Stimulated activated CD4-positive, alpha-beta T cell treated with anti-CD3 and anti-CD28 coated beads, Interleukin-2, amount 100 ng/mL, for 4 hours (primary cell): ENCODE data around the gene DNAJC5.

Source experiments
- DNase-seq: peaks from one replicate; pipeline ENCODE4 v3.0.0-alpha.2; 2020; ENCODE audit warnings: low read depth

DNAJC5 gene

DNA sequence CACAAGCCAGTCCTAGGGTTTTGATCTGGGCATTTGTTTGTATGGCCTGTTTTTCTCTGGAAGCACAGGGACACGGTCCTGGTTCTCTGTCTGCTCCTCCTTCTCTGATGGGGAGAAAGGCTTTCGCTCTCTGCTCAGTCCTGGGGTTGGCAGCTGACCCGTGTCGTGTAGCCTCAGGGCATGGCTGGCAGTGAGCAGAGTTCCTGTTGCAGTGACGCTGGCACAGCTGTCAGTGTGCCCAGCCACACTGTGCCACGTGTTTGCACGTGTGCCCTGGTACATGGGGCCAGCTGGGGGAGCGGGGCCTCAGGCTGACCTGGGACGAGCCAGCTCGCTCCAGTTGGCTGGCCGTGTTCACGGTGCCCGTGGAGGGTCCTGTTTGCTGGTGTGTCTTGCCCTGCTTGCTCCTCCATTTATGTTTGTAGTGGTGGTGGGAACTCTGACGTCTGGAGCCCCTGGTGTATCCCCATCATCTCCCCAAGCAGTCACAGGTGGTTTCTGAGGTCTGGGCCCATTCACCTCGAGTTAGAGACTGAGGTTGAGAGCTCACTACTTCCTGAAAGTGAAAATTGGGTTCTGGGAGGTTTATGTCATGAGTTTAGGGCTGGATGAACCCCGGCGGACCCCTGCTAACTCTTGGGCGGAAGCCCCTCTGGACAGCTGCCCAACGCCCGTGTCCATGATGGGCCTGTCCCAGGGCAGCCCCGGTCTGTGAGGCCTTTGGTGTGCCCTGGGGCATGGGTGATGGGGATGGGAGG, 10.2 kb upstream of the DNAJC5 start:
- no peak for DNase-seq

DNA sequence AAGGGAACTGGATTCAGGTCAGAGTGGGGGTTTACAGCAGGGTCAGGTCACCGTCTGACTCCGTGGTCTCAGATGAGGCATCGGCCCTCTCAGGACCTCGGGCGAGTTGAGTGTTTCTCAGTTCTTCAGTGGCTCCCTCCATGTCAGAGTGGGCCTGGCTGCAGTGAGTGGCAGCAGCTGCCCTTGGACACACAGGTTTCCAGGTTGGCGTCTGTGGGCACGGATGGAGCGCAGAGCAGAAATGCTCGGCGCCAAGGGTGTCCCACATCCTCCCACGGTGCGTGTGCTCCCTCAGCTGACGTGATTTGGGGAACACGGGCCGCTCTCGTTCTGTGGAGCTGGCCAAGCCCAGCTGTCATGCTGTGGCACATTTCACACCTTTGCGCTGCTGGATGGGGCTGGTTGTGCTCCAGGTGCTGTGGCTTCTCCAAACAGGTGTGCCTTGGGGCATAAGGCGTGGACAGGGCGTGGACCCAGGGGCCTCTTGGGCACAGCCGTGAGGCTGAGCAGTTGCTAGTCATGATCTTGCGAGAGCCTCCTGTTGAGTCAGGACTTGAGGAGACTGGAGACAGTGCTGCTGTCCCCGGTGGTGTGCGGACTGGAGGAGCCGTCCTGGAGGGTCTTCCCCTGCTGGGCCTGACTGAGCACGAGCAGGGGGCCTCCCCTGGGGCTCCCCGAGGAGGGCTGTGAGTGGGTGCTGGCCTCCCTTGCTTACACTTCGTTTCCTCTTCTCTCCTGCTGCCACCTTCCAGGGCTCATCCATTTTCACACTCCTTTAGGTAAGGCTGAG, 9.5 kb upstream of the DNAJC5 start:
- DNase-seq, result no peak

DNA sequence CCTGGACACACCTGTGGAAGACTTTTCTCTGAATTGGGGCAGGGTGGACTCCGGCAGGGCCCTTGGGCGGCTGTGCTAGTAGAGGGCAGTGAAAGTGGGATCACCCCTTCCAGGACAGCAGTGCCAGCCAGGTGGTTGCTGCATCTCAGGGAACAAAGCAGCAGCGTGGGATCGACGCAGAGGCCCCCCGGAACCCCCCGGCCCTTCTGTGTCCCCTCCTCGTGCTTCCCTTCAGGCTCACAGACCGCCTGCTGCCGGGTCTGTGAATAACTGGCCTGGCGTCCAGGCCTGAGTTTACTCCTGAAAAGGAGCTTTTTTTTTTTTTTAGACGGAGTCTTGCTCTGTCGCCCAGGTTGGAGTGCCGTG, 8.9 kb upstream of the DNAJC5 start:
- no peak for DNase-seq

DNA sequence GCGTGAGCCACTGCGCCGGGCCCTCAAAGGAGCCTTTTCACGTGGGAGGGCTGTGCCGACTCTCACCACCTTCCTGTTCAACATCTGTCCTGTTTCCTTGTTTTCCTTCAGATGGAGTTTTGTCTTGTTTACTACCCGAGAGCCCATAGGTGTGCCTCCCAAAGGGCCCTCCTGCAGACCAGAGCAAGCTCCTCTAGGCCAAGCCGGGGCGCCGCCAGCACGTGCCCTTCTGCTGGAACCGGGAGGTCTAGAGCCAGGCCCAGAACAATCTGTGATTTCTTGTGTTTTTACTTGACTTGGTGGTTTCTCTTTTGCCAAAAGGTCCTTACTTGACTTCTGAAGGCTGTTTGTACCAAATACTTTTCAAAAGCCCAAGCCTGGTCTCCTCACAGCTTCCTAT, 8.0 kb upstream of the DNAJC5 start:
- no peak for DNase-seq

DNA sequence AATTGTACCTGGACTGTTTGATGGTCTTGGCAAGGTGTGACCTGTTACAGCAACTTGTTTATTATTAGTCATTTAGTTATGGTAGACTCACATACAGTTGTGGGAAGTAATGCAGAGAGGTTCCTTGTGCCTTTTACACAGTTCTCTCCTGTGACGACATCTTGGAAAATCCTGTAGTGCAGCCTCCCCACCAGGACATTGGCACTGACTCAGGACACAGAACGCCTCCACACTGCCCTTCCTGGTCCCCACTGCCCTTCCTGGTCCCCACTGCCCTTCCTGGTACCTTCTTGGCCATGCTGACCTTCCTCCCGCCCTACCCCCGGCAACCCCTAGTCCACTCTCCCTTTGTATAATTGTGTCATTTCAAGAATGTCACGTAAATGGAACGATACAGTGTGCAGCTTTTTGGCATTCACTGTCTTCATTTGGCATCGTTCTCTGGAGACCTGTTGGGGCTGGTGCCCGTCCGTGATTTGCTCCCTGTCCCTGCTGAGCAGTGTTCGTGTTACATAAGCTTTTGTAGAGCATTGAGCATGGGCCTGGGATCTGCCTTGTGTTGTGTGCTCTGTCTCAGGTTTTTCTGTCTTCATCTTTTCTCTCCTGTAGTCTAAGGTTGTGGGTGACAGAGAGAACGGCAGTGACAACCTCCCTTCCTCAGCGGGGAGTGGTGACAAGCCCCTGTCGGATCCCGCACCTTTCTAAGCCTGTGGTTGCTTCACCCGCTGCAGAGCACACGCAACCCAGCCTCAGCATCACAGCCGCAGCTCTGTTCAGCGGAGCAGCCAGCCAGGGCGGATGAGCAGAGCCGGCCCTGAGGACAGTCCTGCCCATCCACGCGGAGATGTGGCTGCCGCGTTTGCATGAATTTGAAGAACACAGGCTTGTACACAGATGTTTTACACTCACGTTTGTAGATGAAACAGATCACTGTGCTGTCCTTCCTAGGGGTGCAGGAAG, 5.4 kb upstream of the DNAJC5 start:
- DNase-seq, result no peak

DNA sequence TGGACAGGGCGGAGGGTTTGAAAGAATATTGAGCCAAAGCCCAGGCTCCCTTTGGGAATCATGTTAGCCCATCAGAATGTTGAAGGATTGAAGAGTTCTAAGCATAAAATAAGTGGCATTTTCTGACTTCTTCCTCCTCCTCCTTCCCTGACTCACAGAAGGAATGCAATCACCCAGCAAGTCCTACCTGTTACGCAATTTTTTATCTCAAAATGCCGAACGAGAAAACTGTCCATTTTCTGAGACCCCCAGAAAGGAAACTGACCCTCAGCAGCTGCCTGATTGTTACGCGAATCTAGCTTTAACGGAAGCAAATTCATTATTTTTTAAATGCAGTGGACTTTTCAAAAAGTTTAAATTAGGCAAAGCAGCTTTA, 4.7 kb upstream of the DNAJC5 start:
- DNase-seq, result no peak

DNA sequence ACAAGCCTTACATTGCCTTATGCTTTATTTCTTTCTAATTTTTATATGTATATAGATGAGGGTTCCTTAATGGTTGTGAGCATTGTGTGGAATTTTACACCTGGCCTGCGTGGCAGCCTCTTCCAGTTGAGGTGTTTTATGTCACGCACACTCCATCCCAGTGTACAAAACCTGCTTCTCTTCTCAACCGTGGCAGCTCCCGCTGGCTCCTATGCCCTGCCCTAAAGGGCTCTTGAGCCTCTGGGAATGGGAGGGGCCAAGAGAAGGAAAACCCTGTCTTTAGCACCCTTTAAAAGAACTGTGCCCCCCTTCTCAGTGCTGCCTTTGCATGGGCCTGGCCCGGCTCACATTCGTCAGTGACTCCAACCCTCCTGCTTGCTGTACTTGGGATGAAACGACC, 4.3 kb upstream of the DNAJC5 start:
- no peak for DNase-seq

DNA sequence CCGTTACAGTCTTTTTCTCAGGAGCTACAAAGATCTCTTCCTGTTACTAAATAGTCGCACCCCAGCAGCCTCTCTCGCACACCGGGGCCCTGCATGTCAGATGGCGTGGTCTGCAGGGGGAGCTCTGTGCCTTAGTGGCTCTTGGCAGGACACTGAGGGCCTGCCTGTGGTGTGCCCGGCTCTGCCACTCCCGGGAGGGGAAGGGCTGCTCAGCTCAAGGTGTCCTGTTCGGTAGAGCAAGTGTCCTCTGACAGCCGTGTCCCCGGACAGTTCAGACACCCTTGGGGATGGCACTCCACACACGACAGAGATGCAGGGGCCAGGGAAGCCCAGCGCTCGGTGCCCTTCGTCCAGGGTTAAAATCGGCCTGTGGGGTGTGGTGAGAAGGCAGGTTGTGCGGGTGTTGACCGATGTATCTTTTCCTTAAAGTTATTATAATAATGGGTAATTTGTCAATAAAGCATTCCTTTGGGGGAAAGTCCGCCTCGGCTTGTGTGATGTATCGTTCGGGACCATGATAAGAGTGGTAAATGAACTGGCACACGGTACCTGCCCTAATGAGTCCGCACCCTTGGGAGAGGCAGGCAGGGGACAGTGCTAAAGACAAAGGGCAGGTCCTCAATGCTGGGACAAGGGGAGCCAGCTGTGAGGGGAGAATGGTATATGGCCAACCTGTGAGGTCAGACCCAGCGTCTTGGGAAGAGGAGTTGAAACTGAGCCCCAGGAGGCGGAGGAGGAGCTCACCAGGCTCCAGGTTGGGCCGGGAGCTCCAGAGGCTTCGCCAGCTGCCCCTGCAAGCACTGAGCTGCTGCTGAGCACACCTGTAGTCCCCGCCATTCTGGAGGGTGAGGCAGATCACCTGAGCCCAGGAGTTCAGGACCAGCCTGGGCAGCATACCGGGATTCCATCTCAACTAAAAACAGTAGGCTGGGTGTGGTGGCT, 3.6 kb upstream of the DNAJC5 start:
- no peak for DNase-seq

DNA sequence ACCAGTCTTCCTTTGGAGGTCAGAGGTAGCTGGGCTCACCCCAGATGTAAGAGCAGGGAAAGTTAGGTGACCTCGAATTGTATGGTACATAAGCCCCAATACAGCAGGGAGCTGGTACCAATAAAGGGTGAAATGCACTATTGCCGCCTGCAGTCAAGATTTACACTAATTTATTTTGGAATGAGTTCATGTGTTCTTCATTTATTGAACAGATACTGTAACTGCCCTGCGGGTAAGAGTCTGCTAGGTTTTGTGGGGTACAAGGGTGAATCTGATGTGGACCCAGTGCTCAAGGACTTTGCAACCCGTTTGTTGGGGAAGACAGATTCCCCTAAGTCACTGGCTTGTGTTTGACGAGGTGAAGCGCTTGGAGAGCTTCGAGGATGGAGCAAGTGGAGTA, 2.5 kb upstream of the DNAJC5 start:
- no peak for DNase-seq

DNA sequence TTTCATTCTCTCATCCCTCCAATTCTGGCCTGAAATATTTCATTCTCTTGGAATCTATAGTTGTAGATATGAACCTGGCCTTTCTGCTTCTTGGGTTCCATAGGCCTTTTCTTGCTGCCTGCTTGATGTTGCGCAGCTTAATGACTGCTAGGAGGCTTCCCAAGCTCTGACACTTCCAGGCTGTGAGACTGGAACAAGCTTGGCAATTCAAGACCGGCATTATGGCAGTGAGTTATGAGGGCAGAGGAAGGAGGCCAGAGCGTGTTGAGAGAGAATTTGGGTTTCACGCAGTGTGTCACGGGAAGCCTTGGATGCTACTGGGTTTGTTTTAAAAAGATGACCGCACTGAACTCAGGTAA, 948 bp upstream of the DNAJC5 start:
- no peak for DNase-seq

DNA sequence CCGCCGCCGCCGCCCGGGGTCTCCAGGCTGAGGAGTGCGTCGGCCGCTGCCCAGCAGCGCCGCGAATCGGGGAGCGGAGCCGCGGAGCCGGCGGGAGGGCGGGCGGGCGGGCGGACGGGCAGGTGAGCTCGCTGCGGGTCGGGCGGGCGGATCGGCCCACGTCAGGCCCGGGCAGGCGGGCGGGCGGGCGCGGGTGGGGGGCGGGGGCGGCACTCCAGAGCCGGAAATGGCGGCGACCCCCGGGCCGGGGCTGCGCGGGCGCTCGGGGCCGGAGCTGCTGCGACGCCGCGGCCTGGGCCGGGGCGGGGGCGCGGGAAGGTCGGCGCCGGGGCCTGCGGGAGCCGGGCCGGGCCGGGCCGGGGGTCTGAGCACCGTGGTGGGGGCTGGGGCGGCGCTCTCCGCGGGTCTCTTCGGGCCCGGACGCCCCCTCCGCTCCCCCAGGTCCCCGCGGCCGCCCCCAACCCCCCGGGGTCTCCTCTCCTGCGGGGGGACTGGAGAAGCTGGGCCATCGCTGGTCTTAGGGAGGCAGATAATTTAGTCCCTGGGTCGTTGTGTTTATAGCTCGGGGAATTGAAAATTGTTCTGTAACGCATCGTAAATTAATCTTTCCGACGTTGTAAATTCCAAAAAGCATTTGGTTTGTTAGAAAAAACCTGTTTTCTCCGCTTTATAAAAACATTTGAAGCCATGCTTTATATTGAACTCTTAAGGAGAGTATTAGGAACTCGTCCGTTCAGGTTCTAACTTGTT, 451 bp downstream of the DNAJC5 start:
- DNase-seq, result no peak

DNA sequence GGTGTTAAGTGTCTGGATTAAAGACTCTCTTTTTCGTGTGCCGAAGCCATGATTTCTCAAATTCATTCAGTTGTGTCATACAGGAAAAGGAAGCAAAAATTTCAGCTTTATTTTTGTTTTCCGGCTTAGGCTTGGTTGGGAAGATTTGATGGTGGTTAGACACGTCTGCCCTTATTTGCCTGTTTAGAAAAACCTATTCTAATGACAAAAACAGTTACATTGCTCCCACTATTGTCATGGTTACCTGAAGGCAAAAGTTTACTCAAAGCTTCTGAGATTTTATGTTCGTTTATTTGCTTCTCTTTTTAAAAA, 982 bp downstream of the DNAJC5 start:
- DNase-seq, result no peak

DNA sequence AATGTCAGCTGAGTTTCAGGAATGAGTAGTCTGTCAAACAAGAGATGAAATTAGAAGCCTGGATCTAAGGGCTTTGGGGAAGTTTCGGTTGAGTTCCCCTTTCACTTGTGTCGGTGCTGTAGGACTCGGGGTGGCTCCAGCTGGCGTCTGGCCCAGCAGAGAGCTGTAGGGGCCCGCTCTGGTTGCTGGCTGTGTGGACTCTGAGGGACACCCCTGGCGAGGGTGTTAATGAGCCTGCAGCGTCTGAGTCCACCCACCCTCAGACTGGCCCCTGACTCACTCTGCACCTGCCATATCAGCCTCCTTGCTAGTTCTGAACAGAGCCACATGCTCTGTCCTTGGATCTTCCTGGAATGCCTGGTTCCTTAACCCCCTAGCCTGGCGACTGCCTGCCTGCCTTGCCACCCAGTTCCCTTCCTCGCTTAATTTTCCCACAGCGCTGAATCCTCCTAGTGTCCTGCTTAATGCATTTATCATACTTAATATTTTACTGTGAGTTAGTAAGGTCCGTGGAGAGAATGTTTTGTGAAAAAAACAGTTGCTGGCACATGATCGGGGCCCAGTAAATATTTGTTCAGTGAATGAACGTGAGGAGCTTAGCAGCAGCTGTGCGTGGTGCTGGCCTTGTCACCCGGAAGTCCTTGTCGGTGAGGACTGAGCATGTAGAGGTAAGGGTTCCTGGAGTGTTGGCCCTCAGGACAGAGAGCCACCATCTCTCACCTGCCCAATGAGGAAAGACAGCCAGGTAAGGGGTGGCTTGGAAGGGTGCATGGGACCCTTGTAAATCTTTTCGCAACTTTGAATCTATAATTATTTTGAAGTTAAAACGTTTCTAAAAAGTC, 1.6 kb downstream of the DNAJC5 start:
- no peak for DNase-seq

DNA sequence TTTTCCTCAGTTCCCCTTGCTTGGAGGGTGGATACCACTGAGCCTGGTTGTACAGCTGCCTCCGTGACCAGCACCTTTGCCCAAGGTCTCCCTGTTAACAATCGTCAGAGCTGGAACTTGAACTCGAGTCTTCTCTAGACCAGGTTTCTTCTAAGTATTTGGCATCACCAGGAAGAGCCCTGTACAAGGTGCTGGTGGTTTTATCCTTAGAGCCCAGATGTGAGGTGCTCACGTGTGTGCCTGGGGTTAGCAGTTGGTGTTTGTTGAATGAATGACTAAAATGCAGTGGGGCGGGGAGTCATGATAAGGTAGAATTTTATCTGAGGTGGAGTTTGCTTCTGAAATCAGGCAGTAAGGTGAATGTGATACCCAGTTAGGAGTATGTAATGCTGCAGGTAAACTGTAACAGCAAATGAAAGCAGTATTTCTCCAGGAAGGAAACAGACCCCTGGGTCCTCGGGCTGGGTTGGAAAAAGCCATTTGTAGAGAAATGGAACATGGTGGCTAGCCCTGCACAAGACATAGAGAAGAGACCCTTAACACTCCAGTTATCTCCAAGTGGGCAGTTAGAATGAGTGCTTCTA, 3.1 kb downstream of the DNAJC5 start:
- no peak for DNase-seq

DNA sequence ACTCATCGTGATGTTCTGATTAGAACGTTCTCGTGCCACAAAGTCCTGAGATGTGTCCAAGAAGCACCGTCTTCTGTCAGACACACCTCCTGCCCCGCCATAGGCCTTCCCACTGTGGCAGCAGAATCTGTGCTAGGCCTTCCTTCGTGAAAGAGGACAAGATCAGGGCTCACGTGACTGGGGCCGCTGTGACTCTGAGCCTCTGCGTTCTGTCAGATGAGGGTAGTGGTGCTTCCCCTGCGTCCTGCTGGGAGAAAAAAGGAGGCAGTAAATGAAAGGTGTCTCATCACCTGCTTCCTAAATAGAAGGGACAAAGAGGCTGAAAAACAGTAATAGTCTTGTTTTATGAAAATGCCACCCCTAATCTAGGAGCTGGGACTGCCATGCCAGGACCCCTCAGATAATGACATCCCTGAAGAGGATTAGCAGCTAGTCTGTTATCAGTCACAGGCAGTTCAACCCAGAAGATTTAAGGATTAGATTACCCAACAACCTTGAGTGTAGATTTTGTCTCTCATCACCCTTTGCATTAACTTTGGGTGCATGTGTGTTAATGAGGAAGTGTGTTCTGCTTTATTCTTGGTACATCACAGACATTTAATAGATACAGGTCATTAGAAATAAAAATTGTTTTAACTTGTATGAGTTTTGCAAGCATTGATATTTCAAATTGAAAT, 4.1 kb downstream of the DNAJC5 start:
- DNase-seq, result no peak

DNA sequence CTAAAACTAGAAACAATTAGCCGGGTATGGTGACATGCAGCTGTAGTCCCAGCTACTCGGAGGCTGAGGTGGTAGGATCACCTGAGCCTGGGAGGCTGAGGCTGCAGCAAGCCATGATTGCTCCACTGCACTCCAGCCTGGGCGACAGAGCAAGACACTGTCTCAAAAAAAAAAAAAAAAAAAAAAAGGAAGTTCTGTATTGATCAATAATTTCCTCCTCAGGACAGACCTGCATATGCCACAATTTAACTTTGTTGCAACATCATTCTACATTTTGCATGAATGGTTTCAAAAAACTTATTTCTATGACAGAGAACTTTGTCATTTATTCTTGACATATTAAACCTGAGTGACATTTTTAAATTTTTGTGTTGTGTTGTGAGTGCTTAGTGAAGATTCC, 5.5 kb downstream of the DNAJC5 start:
- DNase-seq, result no peak

DNA sequence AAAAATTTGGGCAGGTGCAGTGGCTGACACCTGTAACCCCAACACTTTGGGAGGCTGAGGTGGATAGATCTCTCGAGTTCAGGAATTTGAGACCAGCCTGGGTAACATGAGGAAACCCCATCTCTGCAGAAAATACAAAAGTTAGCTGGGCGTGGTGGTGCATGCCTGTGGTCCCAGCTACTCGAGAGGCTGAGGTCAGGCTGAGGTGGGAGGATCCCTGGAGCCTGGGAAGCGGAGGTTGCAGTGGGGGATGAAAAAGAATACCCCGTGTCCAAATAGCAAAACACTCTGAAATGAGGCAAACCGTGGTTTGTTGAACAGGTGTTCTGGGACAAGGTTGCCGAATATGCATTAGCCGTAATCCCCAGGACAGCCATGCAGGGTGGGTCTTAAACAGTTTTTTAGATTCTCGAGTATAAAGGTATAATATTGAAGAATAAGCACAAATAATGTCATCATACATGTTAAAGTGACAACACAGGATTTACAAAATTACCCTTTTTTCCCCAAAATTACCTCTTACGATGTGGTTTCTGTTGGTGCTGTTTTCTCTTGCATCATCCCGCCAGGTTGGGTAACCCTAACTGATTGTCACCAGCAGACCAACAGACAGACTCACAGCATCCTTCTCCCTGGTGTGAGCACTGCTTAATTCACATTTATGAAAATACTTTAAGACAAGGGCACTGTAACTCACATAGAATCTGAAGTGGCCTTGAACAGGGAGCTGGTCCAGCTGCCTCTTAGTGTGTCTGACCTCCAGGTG, 9.1 kb downstream of the DNAJC5 start:
- DNase-seq, result no peak

DNA sequence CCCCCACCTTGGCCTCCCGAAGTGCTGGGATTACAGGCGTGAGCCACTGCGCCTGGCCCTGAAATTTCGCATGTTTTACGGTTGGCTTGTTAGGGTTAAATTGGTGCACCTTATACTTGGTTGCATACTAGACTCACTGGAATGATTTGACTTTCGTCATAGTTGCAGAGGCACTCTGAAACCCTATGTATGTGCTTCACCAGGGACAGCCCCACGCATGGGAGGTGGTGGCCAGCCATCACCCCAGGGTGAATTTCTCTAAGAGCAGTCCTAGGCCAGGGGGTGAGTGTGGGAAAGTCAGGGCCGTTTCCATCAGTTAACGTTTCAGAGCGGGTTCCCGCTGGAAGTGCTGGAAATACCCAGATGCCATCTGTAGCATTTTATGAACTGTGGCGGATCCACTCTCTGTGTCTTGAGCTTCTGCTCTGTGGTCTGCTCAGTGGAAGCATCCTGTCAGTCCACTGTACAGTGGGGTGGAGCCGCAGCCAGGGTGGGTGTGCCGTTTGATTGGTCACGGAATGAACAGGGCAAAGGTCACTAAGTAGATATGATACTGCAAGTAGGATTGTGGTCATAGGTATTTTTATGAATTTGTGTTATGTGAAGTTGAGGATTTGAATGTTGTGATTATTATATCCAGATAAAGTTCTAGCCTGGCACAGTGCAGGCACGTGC, 13.2 kb downstream of the DNAJC5 start:
- DNase-seq, result no peak
